HS-27A (cell line): ENCODE data around the gene GRPEL1.
A peak's percentile ranks its signal among the peaks of the same experiment; 100 is the strongest.

Experiments used
- DNase-seq: peaks from one replicate; pipeline ENCODE4 v3.0.0-alpha.2; 2012; ENCODE audit warnings: low read depth, missing footprints

Gene GRPEL1

DNA sequence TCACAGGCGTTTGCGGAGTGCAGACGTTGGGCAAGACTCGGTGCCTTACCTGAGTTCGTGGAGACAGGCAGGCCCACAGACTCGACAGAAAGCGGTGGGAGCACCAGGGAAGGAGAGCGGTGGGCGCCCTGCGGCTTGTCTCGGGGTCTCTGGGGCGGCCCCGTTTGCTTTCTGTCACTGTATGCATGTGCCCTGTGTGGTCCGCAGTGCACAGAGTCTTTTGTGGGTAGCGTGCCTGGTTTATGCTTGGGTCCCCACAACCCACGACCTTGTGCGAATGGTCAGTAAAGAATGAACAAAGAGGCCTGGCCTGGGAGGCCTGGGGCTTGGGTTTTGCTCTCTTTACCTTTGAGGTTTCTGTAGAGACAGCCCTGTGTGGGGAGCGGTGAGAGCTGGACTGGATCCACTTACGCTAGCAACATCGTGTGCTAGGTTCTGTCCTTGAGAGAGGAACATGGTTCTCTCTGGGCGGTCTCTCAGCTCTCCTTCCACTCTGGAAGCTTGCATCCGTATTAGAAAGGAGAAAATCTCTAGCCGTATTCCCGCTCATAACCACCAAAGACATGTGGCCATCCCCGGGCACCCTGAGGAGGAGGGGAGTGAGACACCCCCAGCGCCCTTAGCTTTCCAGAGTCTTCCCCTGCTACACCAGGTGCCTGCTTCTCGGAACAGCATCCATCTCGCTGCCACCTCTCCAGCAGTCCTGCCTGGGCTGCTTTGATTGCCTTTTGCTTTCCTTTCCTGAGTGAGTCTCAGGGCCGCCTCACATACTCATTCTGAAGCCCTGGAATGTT lies 23.5 kb downstream of the GRPEL1 start:
- DNase-seq, result no peak

DNA sequence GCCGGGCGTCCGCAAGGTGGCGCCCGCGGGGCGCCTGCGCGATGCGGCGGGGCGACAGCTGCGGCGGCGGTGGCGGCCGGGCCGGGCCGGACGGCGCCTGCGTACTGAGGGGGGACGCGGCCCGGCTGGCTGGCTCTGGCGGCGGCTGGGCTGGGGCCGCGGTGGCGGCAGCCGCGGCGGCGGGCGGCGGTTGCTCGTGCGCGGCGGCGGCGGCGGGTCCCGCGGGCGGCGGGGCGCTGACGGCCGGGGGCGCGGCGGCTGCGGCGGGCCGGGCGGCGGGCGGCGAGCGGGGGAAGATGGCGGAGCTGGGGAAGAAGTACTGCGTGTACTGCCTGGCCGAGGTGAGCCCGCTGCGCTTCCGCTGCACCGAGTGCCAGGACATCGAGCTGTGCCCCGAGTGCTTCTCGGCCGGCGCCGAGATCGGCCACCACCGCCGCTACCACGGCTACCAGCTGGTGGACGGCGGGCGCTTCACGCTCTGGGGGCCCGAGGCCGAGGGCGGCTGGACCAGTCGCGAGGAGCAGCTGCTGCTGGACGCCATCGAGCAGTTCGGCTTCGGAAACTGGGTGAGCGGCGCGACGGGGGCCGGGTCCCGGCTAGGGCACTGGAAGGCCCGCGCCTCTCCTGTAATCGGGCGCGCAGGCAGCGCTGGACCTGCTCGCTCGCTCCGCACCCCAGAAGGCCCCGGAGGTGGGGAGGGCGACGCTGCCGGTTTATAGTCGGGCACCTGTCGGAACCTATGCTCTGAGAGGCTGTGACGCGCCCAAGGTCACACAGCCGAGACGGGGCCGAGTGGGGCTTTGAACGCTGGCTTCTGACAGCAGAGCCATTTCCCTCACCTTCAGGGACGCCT lies 24.4 kb downstream of the GRPEL1 start, which contains the start of gene TADA2B:
TSS of gene TADA2B (plus strand) at position 89 of the 853 bp plus-strand sequence. CDS start at position 297, 208 bp downstream.
- no peak for DNase-seq

GRCh38 chr4:7042503-7043283 lies 25.2 kb downstream of the GRPEL1 start:
- DNase-seq, result peak; percentile 74

DNA sequence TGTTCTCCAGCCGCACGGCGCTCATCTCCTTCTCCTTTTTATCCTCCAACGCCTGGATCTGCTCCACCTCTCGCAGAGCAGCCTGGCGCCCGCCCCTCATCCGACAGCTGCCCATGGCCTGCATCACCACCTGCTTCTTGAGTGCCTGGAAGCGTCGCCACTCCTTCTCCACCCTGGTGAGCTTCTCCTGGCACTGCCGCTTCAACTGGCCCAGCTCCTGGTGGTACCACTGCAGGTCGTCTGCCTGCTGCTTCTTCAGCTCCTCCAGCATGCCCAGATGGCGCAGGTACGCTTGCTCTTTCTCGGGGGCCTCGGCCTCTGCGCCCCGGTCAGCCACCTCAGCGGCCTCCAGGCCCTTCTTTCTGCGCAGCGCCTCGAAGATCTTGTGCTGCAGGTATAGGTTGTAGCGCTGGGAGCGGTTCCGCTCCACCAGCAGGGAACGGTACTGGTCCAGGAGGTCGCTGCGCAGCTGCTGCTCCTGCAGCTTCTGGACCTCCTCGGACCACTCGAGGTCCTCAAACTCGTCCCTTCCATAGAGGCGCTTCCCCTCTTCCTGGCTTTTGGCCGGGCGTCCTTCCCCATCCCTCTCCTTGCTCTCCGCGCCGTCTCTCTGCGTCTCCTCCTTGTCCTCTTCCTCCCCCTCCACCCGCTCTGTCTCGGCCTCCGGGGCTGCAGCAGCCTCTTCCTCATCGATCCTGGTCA lies 25.9 kb downstream of the GRPEL1 start:
- DNase-seq, result no peak

GRCh38 chr4:7041246-7041645 lies 26.6 kb downstream of the GRPEL1 start:
- DNase-seq, result no peak

DNA sequence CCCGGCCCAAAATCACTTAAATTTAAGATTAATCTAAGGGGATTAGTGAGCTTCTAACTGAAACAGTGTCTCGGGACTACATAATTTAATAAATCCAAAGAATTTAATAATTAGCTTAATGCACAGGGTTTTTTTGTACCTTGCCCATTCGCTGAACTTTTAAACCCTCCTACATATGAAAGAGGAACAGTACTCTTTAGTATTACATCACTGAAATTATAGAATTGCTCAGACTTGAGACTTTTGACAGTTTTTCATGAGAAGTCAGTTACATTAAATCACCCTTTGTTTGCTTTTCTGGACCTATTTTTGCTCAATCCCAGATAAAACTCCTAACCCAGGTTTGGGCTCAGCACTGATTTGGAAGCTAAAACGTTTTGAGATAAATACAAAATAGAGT lies 27.1 kb downstream of the GRPEL1 start:
- DNase-seq, result no peak

DNA sequence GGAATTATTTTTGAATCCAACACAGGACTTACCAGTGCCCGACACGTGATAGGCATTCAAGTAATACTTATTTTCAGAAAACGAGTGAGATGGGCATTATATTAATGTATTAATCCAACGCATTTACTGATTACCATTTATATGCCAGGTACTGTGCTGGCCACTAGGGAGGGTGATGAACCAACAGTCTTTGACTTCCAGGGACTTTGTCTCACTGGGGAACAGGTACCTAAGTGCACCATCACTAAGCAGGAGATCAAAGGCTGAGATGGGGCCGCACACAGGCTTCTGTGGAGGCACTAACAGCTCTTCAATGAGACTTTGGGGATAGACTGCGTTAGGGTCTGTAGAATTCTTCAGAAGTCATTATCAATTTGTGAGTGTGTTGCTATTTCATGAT lies 30.4 kb downstream of the GRPEL1 start:
- no peak for DNase-seq

GRCh38 chr4:7034262-7035081 lies 33.4 kb downstream of the GRPEL1 start:
- DNase-seq, result no peak

DNA sequence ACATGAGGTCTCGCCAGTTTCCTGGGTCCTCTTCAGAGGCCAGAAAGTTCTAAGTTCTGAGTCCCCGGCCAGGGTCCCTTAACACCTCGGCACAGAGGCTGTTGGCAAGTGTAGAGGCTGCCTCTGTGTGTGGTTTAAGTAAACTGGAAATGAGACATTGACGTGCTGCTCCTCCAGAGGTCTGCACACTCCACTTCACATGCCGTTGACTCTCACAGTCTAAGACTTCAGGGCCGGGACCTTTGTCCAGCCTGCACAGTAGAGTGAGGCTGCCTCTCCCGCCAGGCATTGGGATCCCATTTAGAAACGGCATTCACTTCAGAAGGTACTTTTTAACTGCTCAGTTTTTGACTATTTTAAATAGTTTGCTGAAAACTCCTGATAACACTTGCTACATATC lies 35.3 kb downstream of the GRPEL1 start:
- DNase-seq, result no peak

DNA sequence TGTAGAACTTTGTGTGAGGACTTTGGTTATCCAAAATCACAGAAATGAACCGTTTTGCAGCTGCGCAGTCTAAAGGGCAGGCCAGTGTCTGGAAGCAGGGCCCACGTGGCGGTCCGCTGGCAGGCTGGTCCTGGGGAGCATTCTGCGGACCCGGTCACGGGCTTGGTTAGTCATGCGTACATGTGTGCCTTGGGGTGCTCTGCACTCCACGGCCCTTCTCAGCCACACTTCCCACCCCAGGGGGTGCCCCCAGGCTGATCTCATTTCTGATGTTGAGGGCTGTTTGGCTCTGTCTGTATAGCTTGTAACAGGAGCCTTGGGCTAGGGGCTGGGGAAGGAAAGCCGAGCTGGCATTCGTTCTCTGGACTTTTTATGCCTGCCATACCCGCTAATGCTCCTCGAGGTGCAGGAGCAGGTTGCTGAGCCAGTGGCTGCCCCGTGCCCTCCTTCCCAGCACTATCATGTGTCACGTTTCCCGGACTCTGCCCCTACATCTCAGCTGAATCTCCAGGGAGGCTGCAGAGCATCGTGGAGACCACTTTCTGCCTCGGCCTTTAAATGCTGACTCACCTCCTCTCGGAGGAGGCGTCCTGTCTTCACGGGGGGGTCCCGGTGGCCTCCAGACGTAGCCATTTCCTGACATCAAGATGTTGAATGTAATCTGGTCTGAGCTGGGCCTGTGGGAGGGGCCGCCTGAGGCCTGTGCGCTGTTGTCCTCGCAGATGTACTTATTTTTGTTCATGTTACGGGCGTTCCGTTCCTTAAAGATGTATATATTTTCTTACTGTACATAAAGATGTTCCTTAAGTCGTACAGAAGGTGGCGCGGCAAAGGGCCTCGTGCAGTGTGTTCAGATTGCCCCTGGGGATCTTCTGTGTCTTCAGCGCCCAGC lies 36.1 kb downstream of the GRPEL1 start:
- no peak for DNase-seq

DNA sequence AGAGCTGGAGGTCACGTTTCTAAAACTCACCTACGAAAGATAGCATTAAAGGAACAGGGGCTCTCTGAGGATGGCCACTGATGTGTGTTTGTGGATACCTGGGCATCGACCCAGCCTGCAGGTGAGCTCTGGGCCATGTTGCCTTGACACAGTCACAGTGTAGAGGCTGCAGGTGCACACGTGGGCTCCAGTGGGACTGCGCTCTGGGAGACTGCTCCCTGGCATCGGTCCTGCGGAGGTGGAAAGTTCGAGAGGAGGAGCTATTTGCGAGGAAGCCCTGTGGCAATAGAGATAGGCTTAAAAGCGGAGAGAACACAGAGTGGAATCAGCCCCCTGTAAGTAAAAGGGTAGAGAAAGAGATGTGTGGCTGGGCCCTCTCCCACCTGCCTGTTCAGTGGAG lies 37.0 kb downstream of the GRPEL1 start:
- DNase-seq, result no peak

DNA sequence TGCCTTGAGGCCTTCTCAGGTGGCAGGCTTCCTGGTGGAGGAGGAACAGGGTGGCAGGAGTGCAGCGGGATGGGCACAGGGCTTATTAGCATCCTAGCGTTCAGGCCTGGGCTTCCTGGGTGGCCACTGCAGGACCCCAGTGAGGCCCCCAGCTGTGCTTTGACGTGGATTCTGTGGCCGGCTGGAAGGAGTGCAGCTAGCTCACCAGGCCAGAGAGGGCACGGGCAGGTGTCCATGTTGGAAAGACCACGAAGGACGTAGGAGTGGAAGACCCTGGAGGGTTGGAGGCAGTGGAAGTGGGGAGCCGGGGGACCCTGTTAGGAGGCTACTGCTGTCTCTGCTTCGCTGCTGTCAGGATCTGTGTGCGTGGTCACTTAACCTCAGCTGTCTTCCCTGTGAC lies 37.9 kb downstream of the GRPEL1 start:
- DNase-seq, result no peak

GRCh38 chr4:7029212-7029611 lies 38.7 kb downstream of the GRPEL1 start:
- no peak for DNase-seq

DNA sequence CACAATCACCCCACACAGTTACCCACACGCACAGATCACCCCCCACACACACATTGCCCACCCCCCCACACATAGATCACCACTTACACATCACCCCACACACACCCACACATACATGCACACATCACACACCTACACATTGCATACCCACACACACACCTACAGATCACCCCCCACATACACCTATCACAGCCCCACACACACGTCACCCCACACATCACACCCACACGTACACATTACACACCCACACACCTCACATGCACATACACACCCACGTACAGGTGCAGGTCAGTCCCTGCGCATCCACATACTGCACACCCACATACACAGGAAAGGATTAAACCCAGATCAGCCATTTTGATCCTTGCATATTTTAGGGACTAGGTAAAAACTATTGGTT lies 40.0 kb downstream of the GRPEL1 start:
- no peak for DNase-seq

DNA sequence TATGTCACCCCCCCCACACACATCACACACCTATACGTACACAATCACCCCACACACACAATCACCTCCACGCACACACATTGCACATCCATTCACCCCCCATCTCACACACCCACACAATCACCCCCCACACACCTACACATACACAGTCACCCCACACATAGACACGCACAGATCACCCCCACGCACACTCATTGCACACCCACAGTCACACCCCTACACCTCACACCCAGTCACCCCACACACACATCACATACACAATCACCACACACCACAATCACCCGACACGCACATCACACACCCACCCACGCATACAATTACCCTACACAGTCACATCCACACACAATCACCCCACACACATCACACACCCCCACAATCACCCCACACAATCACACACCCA lies 40.6 kb downstream of the GRPEL1 start:
- no peak for DNase-seq

GRCh38 chr4:7026107-7026506 lies 41.8 kb downstream of the GRPEL1 start:
- DNase-seq, result no peak

GRCh38 chr4:7025040-7025602 lies 42.7 kb downstream of the GRPEL1 start:
- no peak for DNase-seq

DNA sequence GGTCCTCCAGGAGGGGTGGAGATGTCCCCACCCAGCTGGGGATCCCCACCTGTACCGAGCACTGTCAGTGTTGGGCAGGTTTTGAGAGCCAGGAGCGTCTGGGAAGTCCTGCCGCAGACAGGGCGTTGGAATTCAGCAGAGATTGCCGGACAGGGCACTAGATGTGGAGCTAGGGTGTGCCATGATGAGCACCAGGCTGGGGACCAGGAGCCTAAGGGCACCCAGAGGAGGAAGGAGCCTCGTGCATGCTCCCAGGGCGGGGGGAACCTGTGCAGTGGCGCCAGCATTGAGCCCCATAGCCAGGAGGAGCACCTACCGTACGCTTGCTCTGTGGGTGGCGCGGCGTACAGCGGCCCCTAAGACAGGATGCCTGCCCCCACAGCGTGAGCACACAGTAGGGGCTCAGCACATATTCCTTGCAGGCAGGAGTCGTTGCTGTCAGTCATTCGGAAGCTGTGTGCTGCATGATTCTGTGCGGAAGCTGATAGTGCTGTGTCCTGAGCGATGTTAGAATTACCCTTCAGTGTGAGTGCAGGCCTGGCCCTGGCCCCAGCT lies 43.5 kb downstream of the GRPEL1 start:
- no peak for DNase-seq

DNA sequence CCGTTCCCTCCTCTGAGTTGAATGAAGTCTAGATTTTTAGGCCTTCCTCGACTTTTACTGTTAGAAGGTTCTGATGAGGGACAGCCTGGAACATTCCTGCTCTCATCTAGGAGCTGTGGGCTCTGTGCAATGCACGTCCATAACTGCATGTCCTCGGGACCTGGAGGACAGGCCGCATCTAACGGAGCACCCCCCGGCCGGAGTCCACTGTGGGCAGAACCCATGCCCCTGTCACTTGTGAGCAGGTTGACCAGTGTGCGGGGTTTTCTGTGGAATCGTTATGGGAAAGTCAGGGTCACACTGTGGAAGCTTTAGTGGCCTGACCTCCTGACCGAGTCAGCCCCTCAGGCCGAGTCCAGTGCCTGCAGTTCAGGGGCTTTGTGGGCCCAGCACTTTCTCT lies 44.0 kb downstream of the GRPEL1 start:
- no peak for DNase-seq
